Liver (tissue), 1 donor: ENCODE results near the gene CARD8.

ENCODE experiments used
- REST ChIP-seq: IDR thresholded peaks from 2 replicates; pipeline ENCODE4 v1.6.1; 2016; ENCODE audit warnings: antibody characterized with exemption, mild to moderate bottlenecking
- YY1 ChIP-seq: IDR thresholded peaks from 2 replicates; pipeline ENCODE4 v1.6.1; 2016; ENCODE audit warnings: antibody characterized with exemption, mild to moderate bottlenecking

- TF ChIP-seq YY1 = no peak
- TF ChIP-seq REST = no peak
These were observed 29.2 kb upstream of the CARD8 start for GRCh38 chr19:48284896-48285295.
